Choroid plexus epithelial cell (primary cell): ENCODE measurements around the gene HECA.

ENCODE experiments used
- DNase-seq: peaks from one replicate; pipeline ENCODE4 v3.0.0-alpha.2; 2010; ENCODE audit warnings: low read depth
- H3K4me3 ChIP-seq: 2 replicates; pipeline ENCODE4 v1.5.1; 2011; ENCODE audit warnings: low read depth, mild to moderate bottlenecking, control low read depth, low read length, moderate library complexity
- CTCF ChIP-seq: conservative IDR thresholded peaks from 2 replicates; pipeline ENCODE4 v1.5.1; 2011; ENCODE audit warnings: low read depth, mild to moderate bottlenecking, control low read depth, inconsistent platforms, low read length, moderate library complexity

HECA gene

GRCh38 chr6:139151425-139152087 is 16.7 kb downstream of the HECA start:
- DNase-seq = no peak
- H3K4me3 ChIP-seq = no peak overlapping the region
- TF ChIP-seq CTCF = no peak

- no peak overlapping the region for H3K4me3 ChIP-seq
- DNase-seq = peak; percentile 48
- TF ChIP-seq CTCF = no peak
Observed at GRCh38 chr6:139152088-139152891, 17.4 kb downstream of the HECA start.

- DNase-seq = peak; percentile 56
- TF ChIP-seq CTCF = no peak
- no peak overlapping the region for H3K4me3 ChIP-seq
Observed at GRCh38 chr6:139152892-139153271, 18.0 kb downstream of the HECA start.

GRCh38 chr6:139153855-139154254 is 19.0 kb downstream of the HECA start:
- H3K4me3 ChIP-seq = no peak overlapping the region
- DNase-seq = peak; percentile 71
- no peak for TF ChIP-seq CTCF

GRCh38 chr6:139154881-139155547 is 20.1 kb downstream of the HECA start:
- DNase-seq = no peak
- no peak for TF ChIP-seq CTCF

GRCh38 chr6:139156102-139156501 is 21.2 kb downstream of the HECA start:
- DNase-seq = no peak
- no peak overlapping the region for H3K4me3 ChIP-seq
- no peak for TF ChIP-seq CTCF

More at GRCh38 chr6:139154881-139155547, 20.1 kb downstream of the HECA start:
- no peak overlapping the region for H3K4me3 ChIP-seq
